Measurements from ENCODE around the gene TMEM125.

DNA sequence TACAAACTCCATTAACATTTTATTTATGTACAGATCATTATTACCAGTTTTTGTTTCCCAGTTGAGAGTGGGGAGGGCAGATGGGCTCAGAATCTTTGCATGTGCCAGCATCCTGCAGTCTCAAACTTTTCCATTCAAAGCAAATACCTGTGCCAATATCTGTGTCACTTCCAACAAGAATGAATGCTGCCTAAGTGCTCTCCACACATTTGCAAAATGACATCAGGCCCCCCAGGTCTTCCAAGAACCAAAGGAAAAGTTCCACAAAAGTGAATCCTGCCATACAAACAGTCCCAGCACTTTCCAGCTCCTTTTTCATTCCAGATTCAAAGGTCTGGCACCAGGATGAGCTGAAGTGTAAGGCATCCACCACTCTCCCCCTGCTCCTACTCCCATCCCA is 29.3 kb downstream of the TMEM125 start:
- TF ChIP-seq, protein P1, sequence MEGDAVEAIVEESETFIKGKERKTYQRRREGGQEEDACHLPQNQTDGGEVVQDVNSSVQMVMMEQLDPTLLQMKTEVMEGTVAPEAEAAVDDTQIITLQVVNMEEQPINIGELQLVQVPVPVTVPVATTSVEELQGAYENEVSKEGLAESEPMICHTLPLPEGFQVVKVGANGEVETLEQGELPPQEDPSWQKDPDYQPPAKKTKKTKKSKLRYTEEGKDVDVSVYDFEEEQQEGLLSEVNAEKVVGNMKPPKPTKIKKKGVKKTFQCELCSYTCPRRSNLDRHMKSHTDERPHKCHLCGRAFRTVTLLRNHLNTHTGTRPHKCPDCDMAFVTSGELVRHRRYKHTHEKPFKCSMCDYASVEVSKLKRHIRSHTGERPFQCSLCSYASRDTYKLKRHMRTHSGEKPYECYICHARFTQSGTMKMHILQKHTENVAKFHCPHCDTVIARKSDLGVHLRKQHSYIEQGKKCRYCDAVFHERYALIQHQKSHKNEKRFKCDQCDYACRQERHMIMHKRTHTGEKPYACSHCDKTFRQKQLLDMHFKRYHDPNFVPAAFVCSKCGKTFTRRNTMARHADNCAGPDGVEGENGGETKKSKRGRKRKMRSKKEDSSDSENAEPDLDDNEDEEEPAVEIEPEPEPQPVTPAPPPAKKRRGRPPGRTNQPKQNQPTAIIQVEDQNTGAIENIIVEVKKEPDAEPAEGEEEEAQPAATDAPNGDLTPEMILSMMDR (IDR thresholded peaks at IDR 0.05) = no peak
- TF ChIP-seq POLR2A (IDR thresholded peaks at IDR 0.05) = no peak
- no peak for TF ChIP-seq POLR2AphosphoS5 (IDR thresholded peaks at IDR 0.05; ENCODE audit: insufficient read depth in 1 of 2, low read depth in 1 of 2)
